Putamen (tissue), 1 donor: ENCODE measurements around the gene SF3A1.
A peak's percentile ranks its signal among the peaks of the same experiment; 100 is the strongest.

Experiments
- DNase-seq: peaks from one replicate; pipeline ENCODE4 v3.0.0-alpha.2; 2016; ENCODE audit warnings: low spot score

SF3A1 gene

GRCh38 chr22:30386960-30387827 lies 30.5 kb upstream of the SF3A1 start, which contains the start of gene RNF215:
TSS of gene RNF215 (minus strand) at chr22:30387411. CDS start at chr22:30387313, 98 bp downstream.
- peak; percentile 76 for DNase-seq

GRCh38 chr22:30386608-30386959 lies 29.9 kb upstream of the SF3A1 start:
- no peak for DNase-seq

DNA sequence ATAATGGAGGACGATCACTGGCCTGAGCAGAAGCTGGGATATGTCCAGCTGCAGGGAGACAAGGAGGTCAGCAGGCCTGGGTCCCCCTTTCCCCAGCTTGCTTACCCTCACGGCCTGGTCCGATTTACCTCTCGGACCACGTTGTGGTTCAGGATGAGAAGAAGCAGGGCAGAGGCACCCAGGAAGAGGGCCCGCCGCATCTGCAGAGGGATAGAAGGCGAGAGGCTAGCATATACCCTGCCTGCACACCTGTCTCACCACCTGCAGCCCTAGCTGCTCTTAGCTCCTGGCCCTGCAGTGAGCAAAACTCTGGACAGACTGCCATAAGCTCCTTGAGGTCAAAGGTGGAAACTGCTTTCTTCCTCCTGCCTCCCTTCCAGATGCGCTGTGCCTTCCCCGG lies 29.2 kb upstream of the SF3A1 start:
- no peak for DNase-seq

DNA sequence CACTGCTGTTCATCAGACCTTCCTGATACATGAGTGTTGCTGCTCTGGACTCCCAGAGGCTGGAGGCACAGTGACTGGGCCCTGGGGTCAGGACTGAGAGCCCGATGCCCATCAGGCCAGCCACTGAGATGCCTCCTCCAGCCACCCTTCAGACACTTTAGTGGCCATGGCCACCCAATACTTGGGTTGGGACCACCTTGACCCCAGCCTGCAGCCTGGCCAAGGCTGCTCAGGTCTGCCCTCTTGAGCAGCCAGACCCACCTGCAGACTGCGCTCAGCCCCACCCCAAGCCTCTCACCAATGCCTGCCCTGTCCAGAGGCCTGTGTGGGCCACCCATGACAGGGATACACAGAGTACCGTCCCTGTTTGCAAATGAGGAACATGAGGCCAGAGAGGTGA lies 26.4 kb upstream of the SF3A1 start:
- no peak for DNase-seq

DNA sequence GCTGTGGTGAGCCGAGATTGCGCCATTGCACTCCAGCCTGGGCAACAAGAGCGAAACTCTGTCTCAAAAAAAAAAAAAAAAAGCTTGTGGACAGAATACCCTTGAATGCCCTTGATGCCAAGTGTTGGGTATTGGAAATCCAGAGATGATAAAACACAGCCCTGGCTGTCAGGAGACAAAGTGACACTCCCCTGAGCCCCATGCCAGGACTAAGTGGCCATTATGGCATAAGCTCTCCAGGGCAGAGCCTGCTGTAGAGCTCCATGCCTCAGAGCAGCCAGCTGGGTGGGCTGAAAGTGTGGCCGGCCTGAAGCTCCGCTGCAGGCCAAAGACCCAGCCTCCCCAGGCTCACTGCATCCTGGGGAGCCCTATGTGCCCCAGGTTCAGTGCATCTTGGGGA lies 25.6 kb upstream of the SF3A1 start:
- no peak for DNase-seq

GRCh38 chr22:30381264-30381663 lies 24.6 kb upstream of the SF3A1 start:
- no peak for DNase-seq

DNA sequence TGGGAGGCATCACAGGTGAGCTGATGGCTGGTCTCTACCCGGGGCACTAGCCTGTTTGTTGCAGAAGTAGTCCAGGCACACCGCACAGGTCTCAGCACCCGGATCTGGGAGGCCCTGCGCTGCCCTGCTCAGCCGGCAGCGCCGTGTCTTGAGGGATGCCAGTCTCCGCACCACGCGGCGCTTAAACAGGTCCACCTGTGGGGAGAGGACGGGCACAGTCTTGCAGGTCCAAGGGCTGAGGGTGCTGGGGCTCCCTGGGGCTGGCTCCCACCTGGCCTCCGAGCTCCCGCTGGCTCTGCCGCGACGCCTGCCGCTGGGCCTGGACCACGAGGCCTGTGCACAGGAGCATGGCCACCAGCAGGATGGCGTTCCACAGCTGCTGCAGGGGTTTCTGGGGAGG lies 23.3 kb upstream of the SF3A1 start:
- DNase-seq: no peak

DNA sequence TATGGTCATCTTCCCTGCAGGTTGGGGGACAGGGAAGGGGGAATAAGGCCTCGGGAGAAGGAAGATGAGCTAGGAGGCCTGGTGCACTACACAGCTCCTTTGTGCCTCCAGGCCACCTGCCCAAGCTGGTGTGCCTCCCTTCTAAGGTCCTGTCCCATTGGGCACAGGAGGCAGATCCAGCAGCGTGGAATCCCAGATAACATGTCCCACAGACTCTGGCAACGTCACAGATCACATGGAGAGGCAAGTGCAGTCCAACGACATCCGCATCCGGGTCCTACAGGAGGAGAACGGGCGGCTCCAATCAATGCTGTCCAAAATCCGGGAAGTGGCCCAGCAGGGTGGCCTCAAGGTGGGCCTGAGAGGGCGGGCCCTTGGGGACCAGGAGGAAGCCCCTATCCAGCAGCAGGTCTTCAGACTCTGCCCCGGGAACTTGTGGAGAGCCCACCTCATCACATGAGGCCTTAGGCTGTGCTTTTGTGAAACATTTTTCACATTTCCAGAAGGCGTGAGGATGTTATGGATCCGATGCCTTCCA lies 18.7 kb upstream of the SF3A1 start:
- no peak for DNase-seq

- no peak for DNase-seq
Measured at GRCh38 chr22:30373331-30374325, 16.9 kb upstream of the SF3A1 start.

DNA sequence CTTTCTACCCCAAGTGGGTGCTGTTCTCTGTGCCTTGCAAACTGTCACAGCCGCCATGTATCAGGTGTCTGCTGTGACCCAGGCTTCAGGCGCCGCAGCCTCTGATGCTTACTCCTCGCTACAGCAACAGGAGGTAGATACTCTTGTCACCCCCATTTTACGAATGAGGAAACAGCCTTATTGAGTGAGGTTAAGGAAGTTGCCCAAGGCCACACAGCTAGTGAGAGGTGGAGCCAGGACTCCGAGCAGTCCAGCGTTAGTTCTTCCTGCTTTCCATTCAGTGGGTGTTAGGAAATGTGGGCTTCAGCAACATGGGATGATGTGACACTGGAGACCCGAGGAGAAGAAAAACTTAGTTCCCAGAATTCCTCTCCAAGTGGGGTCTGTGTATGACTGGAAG lies 16.2 kb upstream of the SF3A1 start:
- DNase-seq: no peak

- DNase-seq: no peak
Measured at GRCh38 chr22:30371981-30372380, 15.3 kb upstream of the SF3A1 start.

- DNase-seq: no peak
Measured at GRCh38 chr22:30371321-30371720, 14.6 kb upstream of the SF3A1 start.

DNA sequence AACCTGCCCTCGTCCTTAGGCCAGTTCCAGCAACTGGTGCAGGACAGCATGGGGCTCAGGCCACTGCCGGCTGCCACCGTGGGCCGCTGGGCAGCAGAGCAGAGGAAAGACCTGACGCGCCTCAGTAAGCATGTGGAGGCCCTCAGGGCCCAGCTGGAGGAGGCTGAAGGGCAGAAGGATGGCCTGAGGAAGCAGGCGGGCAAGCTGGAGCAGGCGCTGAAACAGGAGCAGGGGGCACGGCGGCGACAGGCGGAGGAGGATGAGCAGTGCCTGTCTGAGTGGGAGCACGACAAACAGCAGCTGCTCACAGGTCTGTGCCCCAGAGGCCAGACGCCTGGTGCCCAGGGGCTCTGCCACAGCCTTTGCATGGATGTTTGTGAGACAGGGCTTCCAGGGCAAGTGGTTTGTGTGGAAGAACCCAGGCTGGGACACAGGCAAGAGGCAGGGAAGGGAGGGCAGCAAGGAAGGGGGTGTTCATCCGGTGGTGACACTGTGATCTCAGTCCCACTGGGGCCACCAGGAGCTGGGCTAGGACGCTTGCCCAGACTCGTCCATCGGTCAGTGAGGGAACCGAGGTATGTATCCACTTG lies 14.0 kb upstream of the SF3A1 start:
- DNase-seq: no peak

GRCh38 chr22:30368420-30368819 lies 11.7 kb upstream of the SF3A1 start:
- no peak for DNase-seq

DNA sequence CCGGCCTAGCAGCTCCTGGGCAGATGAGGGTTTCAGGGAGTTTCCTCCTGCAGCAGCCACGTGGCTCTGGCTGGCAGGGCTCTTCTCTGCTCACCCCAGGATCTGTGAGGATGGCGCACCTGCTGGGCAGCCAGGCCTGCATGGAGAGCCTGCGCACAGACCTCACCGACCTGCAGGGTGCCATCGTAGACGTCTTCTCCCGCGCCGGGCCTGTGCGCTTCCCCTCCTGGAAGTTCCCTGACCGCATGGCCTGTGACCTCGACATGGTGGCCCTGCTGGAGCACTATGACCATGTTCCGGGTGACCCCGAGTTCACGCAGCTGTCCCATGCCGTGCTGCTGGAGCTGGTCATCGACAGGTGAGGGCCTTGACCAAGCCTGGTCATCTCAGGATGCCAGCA lies 9.2 kb upstream of the SF3A1 start:
- DNase-seq: no peak

- DNase-seq: no peak
Measured at GRCh38 chr22:30362651-30363281, 6.1 kb upstream of the SF3A1 start.

GRCh38 chr22:30361916-30362650 lies 5.4 kb upstream of the SF3A1 start:
- DNase-seq: no peak

GRCh38 chr22:30358541-30358940 lies 1.8 kb upstream of the SF3A1 start:
- no peak for DNase-seq

GRCh38 chr22:30357650-30358215 lies 1.0 kb upstream of the SF3A1 start:
- no peak for DNase-seq

- peak; percentile 17 for DNase-seq
Measured at GRCh38 chr22:30357236-30357570, 509 bp upstream of the SF3A1 start.

- DNase-seq: no peak
Measured at GRCh38 chr22:30354644-30355043, 2.0 kb downstream of the SF3A1 start.
